Subcutaneous abdominal adipose tissue (tissue), 5 donors: ENCODE measurements around the gene BACH1.

ENCODE experiments used
- H3K27ac ChIP-seq: one replicate; pipeline ENCODE4 v1.7.0; 2013; ENCODE audit warnings: low read depth, mild to moderate bottlenecking, inconsistent platforms, low read length, moderate library complexity
- H3K27me3 ChIP-seq, 5 donors: one replicate each; pipeline ENCODE4 v1.7.0; 2013; ENCODE audit warnings: low read length in 5 of 5, inconsistent platforms in 1 of 5; ENCODE audit not compliant: control insufficient read depth in 5 of 5, insufficient read depth in 4 of 5
- H3K36me3 ChIP-seq, 5 donors: one replicate each; pipeline ENCODE4 v1.7.0; 2013; ENCODE audit warnings: low read length in 5 of 5; ENCODE audit not compliant: control insufficient read depth in 5 of 5, insufficient read depth in 5 of 5
- H3K4me1 ChIP-seq, 5 donors: one replicate each; pipeline ENCODE4 v1.7.0; 2013; ENCODE audit warnings: low read length in 5 of 5, mild to moderate bottlenecking in 3 of 5, moderate library complexity in 1 of 5; ENCODE audit not compliant: control insufficient read depth in 5 of 5, insufficient read depth in 5 of 5
- H3K4me3 ChIP-seq, 5 donors: one replicate each; pipeline ENCODE4 v1.7.0; 2013; ENCODE audit warnings: low read length in 5 of 5, low read depth in 1 of 5
- H3K9ac ChIP-seq, 5 donors: one replicate each; pipeline ENCODE4 v1.7.0; 2013; ENCODE audit warnings: low read length in 5 of 5, mild to moderate bottlenecking in 4 of 5, moderate library complexity in 3 of 5
- H3K9me3 ChIP-seq, 5 donors: one replicate each; pipeline ENCODE4 v1.7.0; 2013; ENCODE audit warnings: low read length in 5 of 5; ENCODE audit not compliant: control insufficient read depth in 5 of 5
- donor health status: healthy.
- donor health status: healthy.
- donor health status: healthy.
- donor health status: healthy.
- donor health status: healthy.

BACH1 gene

GRCh38 chr21:29289317-29289716 lies 9.4 kb upstream of the BACH1 start:
- Histone ChIP-seq H3K9me3 (no peaks in the 10 kb centered on the region), H3K4me1 (peaks cover 0 to 29% (median 7%) of the 10 kb centered on the region in 5 donors), H3K27ac (no peak overlapping the region)

GRCh38 chr21:29290240-29290639 lies 8.5 kb upstream of the BACH1 start:
- peaks cover 0 to 29% (median 7%) of the 10 kb centered on the region in 5 donors for H3K4me1 ChIP-seq
- no peak overlapping the region for H3K4me3 ChIP-seq
- no peaks in the 10 kb centered on the region for H3K36me3 ChIP-seq
- no peak overlapping the region for H3K9ac ChIP-seq
- H3K9me3 ChIP-seq = no peaks in the 10 kb centered on the region
- H3K27me3 ChIP-seq = no peaks in the 10 kb centered on the region
- no peak overlapping the region for H3K27ac ChIP-seq

More at GRCh38 chr21:29289317-29289716, 9.4 kb upstream of the BACH1 start:
- no peaks in the 10 kb centered on the region for H3K36me3 ChIP-seq
- H3K9ac ChIP-seq = no peak overlapping the region
- no peaks in the 10 kb centered on the region for H3K27me3 ChIP-seq
- H3K4me3 ChIP-seq = no peak overlapping the region

GRCh38 chr21:29293495-29293894 lies 5.2 kb upstream of the BACH1 start:
- Histone ChIP-seq H3K9me3 (no peaks in the 10 kb centered on the region), H3K27ac (no peak overlapping the region), H3K9ac (no peak overlapping the region), H3K27me3 (no peaks in the 10 kb centered on the region), H3K36me3 (no peaks in the 10 kb centered on the region), H3K4me3 (no peak overlapping the region), H3K4me1 (peaks cover 0 to 18% (median 10%) of the 10 kb centered on the region in 5 donors)

GRCh38 chr21:29295066-29295650 lies 3.6 kb upstream of the BACH1 start:
- Histone ChIP-seq H3K4me1 (peaks cover 4 to 25% (median 16%) of the 10 kb centered on the region in 5 donors), H3K9me3 (no peaks in the 10 kb centered on the region), H3K27me3 (no peaks in the 10 kb centered on the region), H3K36me3 (no peaks in the 10 kb centered on the region), H3K27ac (no peak overlapping the region), H3K4me3 (no peak overlapping the region), H3K9ac (no peak overlapping the region)

- no peaks in the 10 kb centered on the region for H3K36me3 ChIP-seq
Observed at GRCh38 chr21:29296446-29296845, 2.3 kb upstream of the BACH1 start.

GRCh38 chr21:29297483-29298347 lies 1.0 kb upstream of the BACH1 start:
- H3K4me3 ChIP-seq = peak overlapping the region; percentile 42 to 81 (median 62)
- peak overlapping the region in 3 of 5 donors; percentile 28 to 63 (median 47) for H3K9ac ChIP-seq
- no peaks in the 10 kb centered on the region for H3K27me3 ChIP-seq
- no peak overlapping the region for H3K27ac ChIP-seq
- peaks cover 6 to 50% (median 36%) of the 10 kb centered on the region in 5 donors for H3K4me1 ChIP-seq
- no peaks in the 10 kb centered on the region for H3K9me3 ChIP-seq
- H3K36me3 ChIP-seq = no peaks in the 10 kb centered on the region

More at GRCh38 chr21:29296446-29296845, 2.3 kb upstream of the BACH1 start:
- Histone ChIP-seq H3K4me1 (peaks cover 4 to 37% (median 23%) of the 10 kb centered on the region in 5 donors), H3K27ac (no peak overlapping the region), H3K9ac (no peak overlapping the region), H3K9me3 (no peaks in the 10 kb centered on the region), H3K27me3 (no peaks in the 10 kb centered on the region), H3K4me3 (no peak overlapping the region)

- Histone ChIP-seq H3K4me3 (peak overlapping the region; percentile 69 to 96 (median 83)), H3K9me3 (no peaks in the 10 kb centered on the region), H3K27me3 (no peaks in the 10 kb centered on the region), H3K27ac (peak overlapping the region; percentile 64), H3K9ac (peak overlapping the region; percentile 67 to 88 (median 77)), H3K36me3 (no peaks in the 10 kb centered on the region), H3K4me1 (peaks cover 6 to 54% (median 41%) of the 10 kb centered on the region in 5 donors)
Observed at GRCh38 chr21:29299046-29299915, 559 bp downstream of the BACH1 start.

GRCh38 chr21:29299916-29300806 lies 1.4 kb downstream of the BACH1 start:
- Histone ChIP-seq H3K27me3 (no peaks in the 10 kb centered on the region), H3K4me1 (peaks cover 6 to 56% (median 47%) of the 10 kb centered on the region in 5 donors), H3K36me3 (no peaks in the 10 kb centered on the region), H3K27ac (peak overlapping the region; percentile 64), H3K4me3 (peak overlapping the region; percentile 69 to 96 (median 83)), H3K9me3 (no peaks in the 10 kb centered on the region), H3K9ac (peak overlapping the region; percentile 67 to 88 (median 77))

- peaks cover 6 to 56% (median 53%) of the 10 kb centered on the region in 5 donors for H3K4me1 ChIP-seq
- H3K9ac ChIP-seq = no peak overlapping the region
- H3K9me3 ChIP-seq = no peaks in the 10 kb centered on the region
- no peaks in the 10 kb centered on the region for H3K36me3 ChIP-seq
- H3K27ac ChIP-seq = peak overlapping the region; percentile 64
- peak overlapping the region in 4 of 5 donors; percentile 69 to 93 (median 82) for H3K4me3 ChIP-seq
- H3K27me3 ChIP-seq = no peaks in the 10 kb centered on the region
Observed at GRCh38 chr21:29300807-29301138, 2.1 kb downstream of the BACH1 start.
